ENCODE results near the gene PC.
"Not testable (repeated sequence)": the region's sequence is repeated elsewhere in the genome, so short reads cannot be mapped to it uniquely, and the experiment has no call there.

PC gene

GRCh38 chr11:66964495-66964894 is 6.3 kb upstream of the PC start:
- Histone ChIP-seq H3K27me3 (ENCODE audit: insufficient read depth, insufficient read length) (peaks cover under 1% of the 10 kb centered on the region), H3K9me3 (ENCODE audit: insufficient read depth, low read length) (no peaks in the 10 kb centered on the region), H3K4me3 (ENCODE audit: insufficient read length, low read depth) (no peak overlapping the region), H3K9ac (ENCODE audit: insufficient read length, low read depth) (no peak overlapping the region), H3K4me1 (ENCODE audit: insufficient read depth, insufficient read length) (peaks cover 3% of the 10 kb centered on the region), H3K36me3 (ENCODE audit: insufficient read depth, insufficient read length, low read length) (no peaks in the 10 kb centered on the region)
- no peak for TF ChIP-seq YY1 (IDR thresholded peaks at IDR 0.05; ENCODE audit: insufficient read depth, insufficient read length)
- TF ChIP-seq SUZ12 (IDR thresholded peaks at IDR 0.05; ENCODE audit: extremely low read depth, insufficient read depth, insufficient read length) = no peak
- TF ChIP-seq ZNF274 (IDR thresholded peaks at IDR 0.05; ENCODE audit: low read depth, low read length) = no peak
- no peak for DNase-seq (ENCODE audit: low read depth, low spot score)

GRCh38 chr11:66962801-66963200 is 4.6 kb upstream of the PC start:
- H3K9ac ChIP-seq (ENCODE audit: insufficient read length, low read depth) = no peak overlapping the region
- H3K9me3 ChIP-seq (ENCODE audit: insufficient read depth, low read length) = no peaks in the 10 kb centered on the region
- TF ChIP-seq SUZ12 (IDR thresholded peaks at IDR 0.05; ENCODE audit: extremely low read depth, insufficient read depth, insufficient read length) = no peak
- no peak for TF ChIP-seq YY1 (IDR thresholded peaks at IDR 0.05; ENCODE audit: insufficient read depth, insufficient read length)
- TF ChIP-seq ZNF274 (IDR thresholded peaks at IDR 0.05; ENCODE audit: low read depth, low read length) = no peak
- peaks cover 3% of the 10 kb centered on the region for H3K4me1 ChIP-seq (ENCODE audit: insufficient read depth, insufficient read length)
- H3K4me3 ChIP-seq (ENCODE audit: insufficient read length, low read depth) = no peak overlapping the region
- peaks cover 5% of the 10 kb centered on the region for H3K27me3 ChIP-seq (ENCODE audit: insufficient read depth, insufficient read length)
- no peaks in the 10 kb centered on the region for H3K36me3 ChIP-seq (ENCODE audit: insufficient read depth, insufficient read length, low read length)
- DNase-seq (ENCODE audit: low read depth, low spot score) = no peak

- peaks cover 5% of the 10 kb centered on the region for H3K27me3 ChIP-seq (ENCODE audit: insufficient read depth, insufficient read length)
- H3K4me3 ChIP-seq (ENCODE audit: insufficient read length, low read depth) = no peak overlapping the region
- no peak for DNase-seq (ENCODE audit: low read depth, low spot score)
- H3K36me3 ChIP-seq (ENCODE audit: insufficient read depth, insufficient read length, low read length) = no peaks in the 10 kb centered on the region
- peaks cover 5% of the 10 kb centered on the region for H3K4me1 ChIP-seq (ENCODE audit: insufficient read depth, insufficient read length)
- H3K9ac ChIP-seq (ENCODE audit: insufficient read length, low read depth) = no peak overlapping the region
- H3K9me3 ChIP-seq (ENCODE audit: insufficient read depth, low read length) = no peaks in the 10 kb centered on the region
- TF ChIP-seq YY1 (IDR thresholded peaks at IDR 0.05; ENCODE audit: insufficient read depth, insufficient read length) (no peak), SUZ12 (IDR thresholded peaks at IDR 0.05; ENCODE audit: extremely low read depth, insufficient read depth, insufficient read length) (no peak), ZNF274 (IDR thresholded peaks at IDR 0.05; ENCODE audit: low read depth, low read length) (no peak)
These were observed 4.1 kb upstream of the PC start for GRCh38 chr11:66962247-66962646.

GRCh38 chr11:66961691-66962213 is 3.6 kb upstream of the PC start:
- H3K9me3 ChIP-seq (ENCODE audit: insufficient read depth, low read length); H3K36me3 ChIP-seq (ENCODE audit: insufficient read depth, insufficient read length, low read length); DNase-seq (ENCODE audit: low read depth, low spot score); H3K4me3 ChIP-seq (ENCODE audit: insufficient read length, low read depth); H3K27me3 ChIP-seq (ENCODE audit: insufficient read depth, insufficient read length); H3K9ac ChIP-seq (ENCODE audit: insufficient read length, low read depth); H3K4me1 ChIP-seq (ENCODE audit: insufficient read depth, insufficient read length): not testable (repeated sequence)

- Histone ChIP-seq H3K4me3 (ENCODE audit: insufficient read length, low read depth) (peak overlapping the region; percentile 38), H3K9ac (ENCODE audit: insufficient read length, low read depth) (peak overlapping the region; percentile 58), H3K36me3 (ENCODE audit: insufficient read depth, insufficient read length, low read length) (peaks cover 5% of the 10 kb centered on the region), H3K9me3 (ENCODE audit: insufficient read depth, low read length) (no peaks in the 10 kb centered on the region), H3K27me3 (ENCODE audit: insufficient read depth, insufficient read length) (peaks cover 5% of the 10 kb centered on the region), H3K4me1 (ENCODE audit: insufficient read depth, insufficient read length) (peaks cover 9% of the 10 kb centered on the region)
- DNase-seq (ENCODE audit: low read depth, low spot score) = no peak
- TF ChIP-seq SUZ12 (IDR thresholded peaks at IDR 0.05; ENCODE audit: extremely low read depth, insufficient read depth, insufficient read length) (no peak), YY1 (IDR thresholded peaks at IDR 0.05; ENCODE audit: insufficient read depth, insufficient read length) (no peak), ZNF274 (IDR thresholded peaks at IDR 0.05; ENCODE audit: low read depth, low read length) (no peak)
These were observed 732 bp upstream of the PC start for GRCh38 chr11:66958956-66959274.

GRCh38 chr11:66957971-66958231 is 282 bp downstream of the PC start:
- TF ChIP-seq SUZ12 (IDR thresholded peaks at IDR 0.05; ENCODE audit: extremely low read depth, insufficient read depth, insufficient read length) (no peak), ZNF274 (IDR thresholded peaks at IDR 0.05; ENCODE audit: low read depth, low read length) (no peak), YY1 (IDR thresholded peaks at IDR 0.05; ENCODE audit: insufficient read depth, insufficient read length) (no peak)
- peaks cover 9% of the 10 kb centered on the region for H3K4me1 ChIP-seq (ENCODE audit: insufficient read depth, insufficient read length)
- DNase-seq (ENCODE audit: low read depth, low spot score) = no peak
- H3K4me3 ChIP-seq (ENCODE audit: insufficient read length, low read depth) = peak overlapping the region; percentile 95
- peaks cover 5% of the 10 kb centered on the region for H3K27me3 ChIP-seq (ENCODE audit: insufficient read depth, insufficient read length)
- H3K9ac ChIP-seq (ENCODE audit: insufficient read length, low read depth) = peak overlapping the region; percentile 89
- H3K36me3 ChIP-seq (ENCODE audit: insufficient read depth, insufficient read length, low read length) = peaks cover 12% of the 10 kb centered on the region
- H3K9me3 ChIP-seq (ENCODE audit: insufficient read depth, low read length) = no peaks in the 10 kb centered on the region

- peaks cover 13% of the 10 kb centered on the region for H3K36me3 ChIP-seq (ENCODE audit: insufficient read depth, insufficient read length, low read length)
- no peaks in the 10 kb centered on the region for H3K9me3 ChIP-seq (ENCODE audit: insufficient read depth, low read length)
- peak overlapping the region; percentile 69 for H3K9ac ChIP-seq (ENCODE audit: insufficient read length, low read depth)
- TF ChIP-seq ZNF274 (IDR thresholded peaks at IDR 0.05; ENCODE audit: low read depth, low read length) (no peak), YY1 (IDR thresholded peaks at IDR 0.05; ENCODE audit: insufficient read depth, insufficient read length) (no peak), SUZ12 (IDR thresholded peaks at IDR 0.05; ENCODE audit: extremely low read depth, insufficient read depth, insufficient read length) (no peak)
- DNase-seq (ENCODE audit: low read depth, low spot score) = no peak
- H3K4me3 ChIP-seq (ENCODE audit: insufficient read length, low read depth) = peak overlapping the region; percentile 95
- peaks cover 11% of the 10 kb centered on the region for H3K4me1 ChIP-seq (ENCODE audit: insufficient read depth, insufficient read length)
- peaks cover 5% of the 10 kb centered on the region for H3K27me3 ChIP-seq (ENCODE audit: insufficient read depth, insufficient read length)
These were observed 1.4 kb downstream of the PC start for GRCh38 chr11:66956689-66957290.
